Measurements from ENCODE around the gene PRG3. TPM values are rescaled to one million over a fixed set of nuclear protein-coding genes. Genes with fewer than 3 reads are reported as not detected.

The PRG3 gene
- total RNA-seq, result not detected in 2 replicates

GRCh38 chr11:57380975-57381374 is at the start of gene PRG3:
Gene PRG3, minus strand, starts transcription at chr11:57381150. Its CDS starts 442 bp downstream, at chr11:57380708.

GRCh38 chr11:57426929-57427726 is 46.2 kb upstream of the PRG3 start, which contains the start of gene SLC43A3:
Gene SLC43A3, minus strand, starts transcription at chr11:57427121. Its CDS starts 949 bp downstream, at chr11:57426172.

GRCh38 chr11:57390535-57390934 is 9.6 kb upstream of the PRG3 start, which contains the start of gene PRG2:
Gene PRG2, minus strand, starts transcription at chr11:57390650. Its CDS starts 706 bp downstream, at chr11:57389944.

GRCh38 chr11:57338142-57338541 is 42.8 kb downstream of the PRG3 start, which contains the start of gene P2RX3:
Gene P2RX3, plus strand, starts transcription at chr11:57338352. Its CDS starts 199 bp downstream, at chr11:57338551.

GRCh38 chr11:57335343-57336110 is 45.4 kb downstream of the PRG3 start, which contains the start of gene SSRP1:
Gene SSRP1, minus strand, starts transcription at chr11:57335892. Its CDS starts 771 bp downstream, at chr11:57335121.

Other genes with a start within 250 kb of the PRG3 start
- under 0.01 TPM in 1 of 2 replicates, not detected in the other for gene LRRC55, start 199.2 kb downstream of the PRG3 start, total RNA-seq
- not detected in 2 replicates for gene APLNR, start 143.9 kb downstream of the PRG3 start, total RNA-seq
- 72.7 and 81.8 TPM in 2 replicates for gene TNKS1BP1, start 56.2 kb downstream of the PRG3 start, total RNA-seq
- 44.9 and 59.9 TPM in 2 replicates for gene SSRP1, start 45.3 kb downstream of the PRG3 start, total RNA-seq
- gene P2RX3, start 42.8 kb downstream of the PRG3 start, total RNA-seq, result not detected in 2 replicates
- gene PRG2, start 9.5 kb upstream of the PRG3 start, total RNA-seq, result not detected in 2 replicates
- 13.1 and 20.6 TPM in 2 replicates for gene SLC43A3, start 46.0 kb upstream of the PRG3 start, total RNA-seq
- gene RTN4RL2, start 79.4 kb upstream of the PRG3 start, total RNA-seq, result under 0.01 TPM in 2 replicates
- gene SLC43A1, start 134.6 kb upstream of the PRG3 start, total RNA-seq, result 12.0 and 26.4 TPM in 2 replicates
- gene TIMM10, start 149.6 kb upstream of the PRG3 start, total RNA-seq, result 47.3 and 55.0 TPM in 2 replicates
- gene SMTNL1, start 156.4 kb upstream of the PRG3 start, total RNA-seq, result not detected in 2 replicates
- gene UBE2L6, start 186.5 kb upstream of the PRG3 start, total RNA-seq, result 63.2 and 73.2 TPM in 2 replicates
- 5.5 and 7.6 TPM in 2 replicates for gene SERPING1, start 216.5 kb upstream of the PRG3 start, total RNA-seq